Loucy (cell line): ENCODE measurements around the gene IFT74.

Experiments
- H2AFZ ChIP-seq: fragments of 200-600 bp; sonication (generic); 2 replicates; pipeline ENCODE4 v1.6.0; 2016; ENCODE audit warnings: antibody characterized with exemption, mild to moderate bottlenecking, low read length, moderate library complexity
- H3F3A ChIP-seq: fragments of 200-600 bp; 2 replicates; pipeline ENCODE4 v1.6.0; 2016; ENCODE audit warnings: antibody characterized with exemption, low read depth, mild to moderate bottlenecking
- H3K27me3 ChIP-seq: fragments of 200-600 bp; sonication (generic); 2 replicates; pipeline ENCODE4 v1.6.1; 2014; ENCODE audit warnings: low read length, mild to moderate bottlenecking; ENCODE audit not compliant: insufficient read depth, poor library complexity, severe bottlenecking
- H3K36me3 ChIP-seq: fragments of 200-600 bp; sonication (generic); 2 replicates; pipeline ENCODE4 v1.6.1; 2016; ENCODE audit warnings: low read length; ENCODE audit not compliant: insufficient read depth
- H3K4me1 ChIP-seq: fragments of 200-600 bp; sonication (generic); 2 replicates; pipeline ENCODE4 v1.5.1; 2014; ENCODE audit warnings: low read length, mild to moderate bottlenecking; ENCODE audit not compliant: insufficient read depth, poor library complexity, severe bottlenecking
- H3K4me2 ChIP-seq: fragments of 200-600 bp; sonication (generic); 2 replicates; pipeline ENCODE4 v1.6.0; 2014; ENCODE audit warnings: antibody characterized with exemption, low read length, low read depth, mild to moderate bottlenecking; ENCODE audit not compliant: poor library complexity, severe bottlenecking
- H3K4me3 ChIP-seq: fragments of 200-600 bp; sonication (generic); 2 replicates; pipeline ENCODE4 v1.5.1; 2014; ENCODE audit warnings: low read length, mild to moderate bottlenecking, mixed read lengths; ENCODE audit not compliant: poor library complexity, severe bottlenecking
- H3K79me2 ChIP-seq: fragments of 200-600 bp; sonication (generic); 2 replicates; pipeline ENCODE4 v1.6.1; 2014; ENCODE audit warnings: low read length; ENCODE audit not compliant: insufficient read depth
- H3K9ac ChIP-seq: fragments of 200-600 bp; sonication (generic); 2 replicates; pipeline ENCODE4 v1.6.0; 2014; ENCODE audit warnings: mild to moderate bottlenecking, low read depth, low read length, moderate library complexity; ENCODE audit not compliant: poor library complexity, severe bottlenecking
- H3K9me2 ChIP-seq: fragments of 200-600 bp; sonication (generic); replicated peaks from 2 replicates; pipeline ENCODE4 v1.6.1; 2016; ENCODE audit warnings: low read depth, low read length, mixed read lengths
- H3K9me3 ChIP-seq: fragments of 200-600 bp; sonication (generic); 2 replicates; pipeline ENCODE4 v1.6.1; 2014; ENCODE audit warnings: mild to moderate bottlenecking, antibody characterized with exemption, low read length, low read depth; ENCODE audit not compliant: insufficient read depth
- H4K20me1 ChIP-seq: fragments of 200-600 bp; sonication (generic); 2 replicates; pipeline ENCODE4 v1.6.0; 2014; ENCODE audit warnings: antibody characterized with exemption, low read length, mild to moderate bottlenecking; ENCODE audit not compliant: insufficient read depth, poor library complexity, severe bottlenecking
- CTCF ChIP-seq: fragments of 200-600 bp; sonication (generic); conservative IDR thresholded peaks from 2 replicates; pipeline ENCODE4 v1.5.1; 2014; ENCODE audit warnings: mild to moderate bottlenecking, antibody characterized with exemption, low read length
- EZH2phosphoT487 ChIP-seq: fragments of 200-600 bp; IDR thresholded peaks from 2 replicates; pipeline ENCODE4 v1.6.1; 2018; ENCODE audit warnings: antibody characterized with exemption, mild to moderate bottlenecking, moderate library complexity, borderline replicate concordance

Gene IFT74

GRCh38 chr9:26973989-26974388 lies 17.8 kb downstream of the IFT74 start:
- H3K9ac ChIP-seq = no peak overlapping the region
- TF ChIP-seq EZH2phosphoT487 = no peak
- no peak for TF ChIP-seq CTCF

GRCh38 chr9:26974927-26975326 lies 18.7 kb downstream of the IFT74 start:
- Histone ChIP-seq H3K4me1 (no peaks in the 10 kb centered on the region), H3K4me3 (no peak overlapping the region), H3K9ac (no peak overlapping the region), H3K9me2 (no peaks in the 10 kb centered on the region), H3K4me2 (no peak overlapping the region), H3F3A (no peaks in the 10 kb centered on the region), H4K20me1 (no peaks in the 10 kb centered on the region), H3K79me2 (no peaks in the 10 kb centered on the region), H3K9me3 (no peaks in the 10 kb centered on the region), H3K36me3 (no peaks in the 10 kb centered on the region), H2AFZ (no peak overlapping the region), H3K27me3 (no peaks in the 10 kb centered on the region)
- no peak for TF ChIP-seq CTCF
- no peak for TF ChIP-seq EZH2phosphoT487

More at GRCh38 chr9:26973989-26974388, 17.8 kb downstream of the IFT74 start:
- H3K4me3 ChIP-seq = no peak overlapping the region
- no peak overlapping the region for H3K4me2 ChIP-seq
- no peaks in the 10 kb centered on the region for H3F3A ChIP-seq
- no peaks in the 10 kb centered on the region for H3K27me3 ChIP-seq
- H4K20me1 ChIP-seq = no peaks in the 10 kb centered on the region
- H3K36me3 ChIP-seq = no peaks in the 10 kb centered on the region
- H3K9me2 ChIP-seq = no peaks in the 10 kb centered on the region
- no peaks in the 10 kb centered on the region for H3K4me1 ChIP-seq
- H3K79me2 ChIP-seq = no peaks in the 10 kb centered on the region
- no peak overlapping the region for H2AFZ ChIP-seq
- H3K9me3 ChIP-seq = no peaks in the 10 kb centered on the region

- H3K27me3 ChIP-seq = no peaks in the 10 kb centered on the region
- no peaks in the 10 kb centered on the region for H3F3A ChIP-seq
- no peak overlapping the region for H3K4me3 ChIP-seq
- no peaks in the 10 kb centered on the region for H3K4me1 ChIP-seq
- no peaks in the 10 kb centered on the region for H3K9me2 ChIP-seq
- no peak for TF ChIP-seq EZH2phosphoT487
- peak; percentile 61 for TF ChIP-seq CTCF
- no peak overlapping the region for H2AFZ ChIP-seq
- no peaks in the 10 kb centered on the region for H4K20me1 ChIP-seq
- H3K4me2 ChIP-seq = no peak overlapping the region
- no peaks in the 10 kb centered on the region for H3K36me3 ChIP-seq
- no peak overlapping the region for H3K9ac ChIP-seq
- H3K9me3 ChIP-seq = no peaks in the 10 kb centered on the region
- H3K79me2 ChIP-seq = no peaks in the 10 kb centered on the region
These were observed 19.8 kb downstream of the IFT74 start for GRCh38 chr9:26975728-26976707.
